CD4-positive, alpha-beta T cell treated with Interleukin-21 for 1 hour (primary cell): ENCODE measurements around the gene UCP2.
A peak's percentile ranks its signal among the peaks of the same experiment; 100 is the strongest.

Source experiments
- DNase-seq: peaks from one replicate; pipeline ENCODE4 v3.0.0-alpha.2; 2020

The UCP2 gene

GRCh38 chr11:73982595-73982989, at the start of gene UCP2:
Gene UCP2, minus strand, starts transcription at chr11:73982843. Its CDS starts 4,465 bp downstream, at chr11:73978378.
- DNase-seq, result peak; percentile 88

- peak; percentile 26 for DNase-seq
Observed at GRCh38 chr11:74030723-74031676, 48.4 kb upstream of the UCP2 start.

GRCh38 chr11:74025467-74026166, 43.0 kb upstream of the UCP2 start:
- no peak for DNase-seq

- no peak for DNase-seq
Observed at GRCh38 chr11:74024261-74025029, 41.8 kb upstream of the UCP2 start.

- DNase-seq, result no peak
Observed at GRCh38 chr11:74023276-74023675, 40.6 kb upstream of the UCP2 start.

DNA sequence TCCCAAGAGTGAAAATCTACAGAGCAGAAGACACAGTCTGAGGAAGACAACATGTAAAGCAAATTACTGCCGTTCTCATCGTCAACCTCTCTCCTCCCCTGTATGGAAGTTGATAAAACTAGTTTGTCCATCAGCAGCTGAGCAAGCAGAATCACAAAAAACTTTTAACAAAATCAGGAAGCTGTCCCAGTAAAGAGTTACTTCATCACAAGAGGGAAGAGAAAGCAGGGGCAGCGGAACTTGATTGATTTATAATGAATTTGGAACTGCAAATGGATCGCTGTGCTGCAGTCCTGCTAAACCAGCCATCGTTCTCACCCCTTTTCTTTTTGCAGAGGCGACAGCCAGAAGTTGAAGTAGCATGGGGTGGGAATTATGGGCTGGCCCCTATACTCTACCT, 39.9 kb upstream of the UCP2 start:
- no peak for DNase-seq

DNA sequence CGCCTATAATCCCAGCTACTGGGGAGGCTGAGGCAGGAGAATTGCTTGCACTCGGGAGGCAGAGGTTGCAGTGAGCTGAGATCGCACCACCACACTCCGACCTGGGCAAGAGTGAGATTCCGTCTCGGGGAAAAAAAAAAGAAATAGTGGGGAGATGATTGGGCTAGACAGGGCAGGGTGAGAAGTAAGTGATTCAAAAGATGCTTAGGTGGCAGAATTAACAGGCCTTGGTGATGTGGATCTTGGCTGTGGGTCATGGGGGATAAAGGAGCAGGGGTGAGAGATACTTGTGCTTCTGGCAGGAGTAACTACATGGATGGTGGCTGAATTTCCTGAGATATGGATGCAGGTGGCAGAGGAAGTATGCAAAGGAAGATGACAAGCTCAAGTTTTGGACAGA, 39.4 kb upstream of the UCP2 start:
- no peak for DNase-seq

- no peak for DNase-seq
Observed at GRCh38 chr11:74020539-74020938, 37.9 kb upstream of the UCP2 start.

GRCh38 chr11:74019860-74020259, 37.2 kb upstream of the UCP2 start:
- peak; percentile 32 for DNase-seq

- DNase-seq, result no peak
Observed at GRCh38 chr11:74019104-74019738, 36.6 kb upstream of the UCP2 start.

GRCh38 chr11:74018331-74019005, 35.8 kb upstream of the UCP2 start:
- DNase-seq, result no peak

DNA sequence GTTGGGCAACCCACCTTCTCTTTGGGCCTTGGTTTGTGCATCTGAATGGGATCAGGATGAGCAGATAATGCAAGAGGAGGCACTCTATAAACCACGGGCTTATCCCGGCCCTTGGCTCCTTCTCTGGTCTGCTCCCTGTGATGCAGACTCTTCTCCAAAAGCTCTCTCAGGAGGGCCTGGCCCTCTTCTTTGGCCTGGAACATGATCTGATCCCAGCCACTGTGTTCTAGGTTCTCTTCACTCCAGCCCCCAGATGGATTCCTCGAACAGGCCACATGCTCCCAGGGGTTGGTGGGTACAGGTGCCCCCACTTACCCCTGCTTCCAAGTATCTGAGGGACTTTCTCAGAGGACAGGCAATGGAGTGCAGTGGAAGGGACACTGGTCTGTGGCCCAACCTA, 35.0 kb upstream of the UCP2 start:
- DNase-seq, result no peak

- DNase-seq, result no peak
Observed at GRCh38 chr11:74015919-74016684, 33.5 kb upstream of the UCP2 start.

- DNase-seq, result no peak
Observed at GRCh38 chr11:74014880-74015279, 32.2 kb upstream of the UCP2 start.

- no peak for DNase-seq
Observed at GRCh38 chr11:74013141-74013540, 30.5 kb upstream of the UCP2 start.

DNA sequence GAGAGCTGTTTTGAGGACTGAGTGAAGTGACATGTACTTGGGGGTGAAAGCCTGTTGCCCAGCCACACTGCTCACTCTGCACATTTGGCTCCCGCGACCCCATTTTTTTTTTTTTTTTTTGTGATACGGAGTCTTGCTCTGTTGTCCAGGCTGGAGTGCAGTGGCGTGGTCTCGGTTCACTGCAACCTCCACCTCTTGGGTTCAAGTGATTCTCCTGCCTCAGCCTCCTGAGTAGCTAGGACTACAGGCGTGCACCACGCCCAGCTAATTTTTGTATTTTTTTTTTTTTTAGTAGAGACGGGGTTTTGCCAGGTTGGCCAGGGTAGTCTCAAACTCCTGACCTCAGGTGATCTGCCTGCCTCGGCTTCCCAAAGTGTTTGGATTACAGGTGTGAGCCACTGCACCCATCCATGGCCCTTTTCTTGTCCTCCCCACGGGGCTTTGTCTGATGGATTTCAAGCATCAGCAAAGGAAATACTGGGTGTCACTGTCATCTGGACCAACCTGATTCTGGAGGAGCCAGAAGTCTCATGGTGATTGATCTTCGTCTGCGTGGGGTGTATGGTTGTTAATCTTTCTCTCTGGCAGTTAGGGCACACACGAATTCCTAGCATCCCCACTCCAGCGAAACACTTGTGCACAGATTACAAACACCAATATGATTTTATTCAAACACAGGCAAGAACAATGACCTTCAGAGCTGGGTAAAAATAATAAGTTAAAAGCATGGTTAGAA, 29.6 kb upstream of the UCP2 start:
- no peak for DNase-seq

DNA sequence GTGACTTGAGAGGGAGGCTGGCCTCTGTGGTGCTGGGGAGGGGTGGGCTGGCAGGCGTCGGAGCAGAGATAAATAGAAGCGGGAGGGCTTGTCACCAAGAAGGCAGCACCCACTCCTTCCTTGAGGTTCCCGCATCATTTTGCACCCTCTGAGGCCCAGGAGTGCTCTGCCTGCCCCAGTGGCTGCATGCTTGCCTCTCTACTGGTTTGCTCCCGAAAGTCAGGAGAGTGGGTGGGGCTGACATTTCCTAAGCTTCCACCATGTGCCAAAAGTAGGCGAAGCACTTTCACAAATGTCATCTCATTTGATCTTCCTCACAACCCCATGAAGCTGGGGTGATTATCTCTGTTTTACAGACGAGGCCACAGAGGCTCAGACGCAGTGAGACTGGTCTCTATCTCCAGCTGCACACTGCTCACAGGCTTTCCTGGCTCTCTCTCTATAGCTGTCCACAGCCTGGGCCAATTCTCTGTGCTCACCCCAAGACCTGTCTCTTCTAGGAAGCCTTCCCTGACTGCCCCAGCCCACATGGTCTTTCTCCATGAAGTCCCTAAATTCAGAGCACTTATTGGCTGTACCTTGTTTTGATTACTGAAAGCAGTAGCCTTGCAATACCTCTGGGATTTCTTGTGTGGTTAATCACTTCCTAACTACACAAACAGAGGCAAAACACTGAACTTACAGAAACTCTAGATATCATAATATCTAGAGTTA, 28.9 kb upstream of the UCP2 start:
- DNase-seq, result peak; percentile 74

DNA sequence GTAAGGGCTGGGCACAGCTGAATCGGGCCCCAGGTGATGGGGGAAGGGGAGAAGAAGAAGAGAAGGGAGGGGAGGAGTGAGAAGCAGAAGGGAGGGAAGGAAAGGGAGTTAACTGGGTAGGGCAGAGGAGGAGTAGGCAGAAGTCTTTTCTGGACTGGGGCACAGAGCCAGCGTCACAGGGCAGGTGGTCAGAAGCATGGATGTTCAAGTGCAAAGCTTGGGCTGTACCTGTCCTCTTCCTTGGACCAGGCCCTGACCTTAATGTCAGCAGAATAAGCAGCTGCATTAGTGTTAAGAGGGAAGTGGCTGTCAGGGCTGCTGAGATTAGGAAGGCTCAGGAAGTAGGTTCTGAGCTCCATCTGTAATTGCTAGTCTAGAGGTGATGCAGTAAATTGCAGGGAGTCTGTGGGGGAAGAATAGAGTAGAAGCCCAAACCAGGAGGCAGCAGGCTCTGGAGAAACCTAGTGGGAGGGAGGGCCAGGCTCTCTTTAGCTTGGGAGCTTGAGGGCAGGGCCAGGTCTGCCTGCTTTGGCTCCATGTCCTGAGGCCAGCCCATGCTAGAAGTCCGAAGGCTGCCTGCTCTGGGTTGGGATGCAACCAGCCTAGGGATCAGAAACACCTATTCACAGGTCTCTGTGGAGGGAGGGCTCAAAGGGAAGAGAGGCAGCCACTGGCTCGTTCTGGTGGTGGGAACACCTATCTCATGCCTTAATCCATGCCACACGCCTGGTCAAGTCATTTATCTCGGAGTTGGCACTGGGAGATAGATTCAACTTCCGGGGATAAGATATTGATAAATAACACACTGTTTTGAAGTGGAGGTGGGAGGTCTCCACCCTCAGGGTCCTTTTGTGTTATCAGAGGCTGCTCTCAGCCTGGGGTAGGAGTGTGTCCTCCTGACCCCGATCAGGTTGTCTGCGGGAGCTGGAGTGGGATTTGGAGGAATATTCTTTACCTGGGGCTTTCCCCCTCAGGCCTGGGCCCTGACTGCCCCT, 28.0 kb upstream of the UCP2 start:
- no peak for DNase-seq
